ENCODE data around the gene ATXN1.

The ATXN1 gene

GRCh38 chr6:16324184-16324583 is 437.1 kb downstream of the ATXN1 start:
- DNase-seq: no peak
- no peak overlapping the region for H3K27ac ChIP-seq
- peaks cover 0 to 47% (median 33%) of the 10 kb centered on the region in 4 donors for H3K4me1 ChIP-seq
- H3K36me3 ChIP-seq: peaks cover 20 to 29% (median 20%) of the 10 kb centered on the region in 3 donors
- H3K9me3 ChIP-seq: no peaks in the 10 kb centered on the region
- H3K27me3 ChIP-seq: no peaks in the 10 kb centered on the region
- H3K4me3 ChIP-seq: no peak overlapping the region
- TF ChIP-seq CTCF (IDR thresholded peaks at IDR 0.05): no peak
- intact Hi-C loops (cut with DNase I; ENCODE audit: low total_unique reads): loop anchor here (5.0 to 10.0 kb wide), 2 partner anchors 87 to 771 kb away; partner anchors contain the start of gene GMPR

GRCh38 chr6:16322666-16323312 is 438.5 kb downstream of the ATXN1 start:
- peaks cover 0 to 61% (median 44%) of the 10 kb centered on the region in 4 donors for H3K4me1 ChIP-seq
- peaks cover 19 to 24% (median 20%) of the 10 kb centered on the region in 3 donors for H3K36me3 ChIP-seq
- H3K4me3 ChIP-seq: no peak overlapping the region
- TF ChIP-seq CTCF (IDR thresholded peaks at IDR 0.05): no peak
- H3K27ac ChIP-seq: peak overlapping the region; percentile 92 to 96
- DNase-seq: peak; percentile 58 to 85
- intact Hi-C loops (cut with DNase I; ENCODE audit: low total_unique reads): loop anchor here (5.0 to 10.0 kb wide), 2 partner anchors 85 to 772 kb away; partner anchors contain the start of gene GMPR
- no peaks in the 10 kb centered on the region for H3K9me3 ChIP-seq
- no peaks in the 10 kb centered on the region for H3K27me3 ChIP-seq

GRCh38 chr6:16321826-16322225 is 439.4 kb downstream of the ATXN1 start:
- no peak overlapping the region for H3K4me3 ChIP-seq
- peak overlapping the region; percentile 92 to 96 for H3K27ac ChIP-seq
- intact Hi-C loops (cut with DNase I; ENCODE audit: low total_unique reads): loop anchor here (5.0 to 10.0 kb wide), 2 partner anchors 85 to 773 kb away; partner anchors contain the start of gene GMPR
- H3K9me3 ChIP-seq: no peaks in the 10 kb centered on the region
- no peak for TF ChIP-seq CTCF (IDR thresholded peaks at IDR 0.05)
- no peaks in the 10 kb centered on the region for H3K27me3 ChIP-seq
- peaks cover 9 to 14% (median 11%) of the 10 kb centered on the region in 3 donors for H3K36me3 ChIP-seq
- DNase-seq: no peak
- peaks cover 0 to 71% (median 48%) of the 10 kb centered on the region in 4 donors for H3K4me1 ChIP-seq

GRCh38 chr6:16321341-16321710 is 439.9 kb downstream of the ATXN1 start:
- H3K9me3 ChIP-seq: no peaks in the 10 kb centered on the region
- DNase-seq: no peak
- peaks cover 4 to 9% (median 6%) of the 10 kb centered on the region in 3 donors for H3K36me3 ChIP-seq
- H3K27me3 ChIP-seq: no peaks in the 10 kb centered on the region
- H3K4me1 ChIP-seq: peaks cover 0 to 76% (median 48%) of the 10 kb centered on the region in 4 donors
- intact Hi-C loops (cut with DNase I; ENCODE audit: low total_unique reads): loop anchor here (5.0 to 10.0 kb wide), 2 partner anchors 84 to 773 kb away; partner anchors contain the start of gene GMPR
- H3K4me3 ChIP-seq: no peak overlapping the region
- TF ChIP-seq CTCF (IDR thresholded peaks at IDR 0.05): no peak
- H3K27ac ChIP-seq: peak overlapping the region; percentile 92 to 96

DNA sequence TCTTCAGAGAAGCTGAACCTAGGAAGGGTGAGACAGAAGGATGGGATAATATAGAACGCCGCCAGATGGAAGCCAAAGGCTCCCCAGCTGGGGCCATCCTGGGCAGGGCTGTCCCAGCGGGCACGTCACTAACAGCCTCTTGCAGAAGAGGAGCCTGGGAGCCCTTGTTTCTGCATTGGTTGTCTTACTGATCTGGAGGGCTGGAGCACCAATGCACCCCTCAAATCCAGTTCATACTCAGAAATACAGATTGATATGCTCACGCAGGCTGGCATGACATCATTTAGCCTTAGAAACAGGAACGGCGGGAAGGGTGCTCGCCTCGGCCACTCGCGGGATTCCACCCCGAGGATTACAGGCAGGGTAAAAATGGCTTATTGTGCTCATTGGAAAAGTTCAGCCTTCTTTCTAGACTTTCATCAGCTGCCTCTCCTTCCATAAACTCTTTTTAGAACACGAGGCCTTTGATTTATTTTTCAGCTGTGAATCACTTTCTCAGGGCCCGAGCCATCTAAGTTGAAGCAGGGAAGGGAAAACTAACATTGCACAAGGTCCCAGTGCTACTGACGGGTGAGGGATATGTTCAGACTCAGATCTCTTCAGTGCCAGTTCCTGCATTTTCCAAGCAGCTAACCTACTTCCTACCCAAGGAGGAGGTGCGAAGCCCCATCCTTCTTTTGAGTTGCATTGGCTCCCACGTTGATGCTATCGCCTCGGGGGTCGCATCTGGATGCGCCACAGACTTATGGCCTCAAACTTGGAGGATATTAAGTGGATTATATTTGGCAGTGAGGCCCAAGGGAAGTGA is 440.5 kb downstream of the ATXN1 start:
- intact Hi-C loops (cut with DNase I; ENCODE audit: low total_unique reads): loop anchor here (5.0 to 10.0 kb wide), 2 partner anchors 83 to 774 kb away; partner anchors contain the start of gene GMPR
- peak; percentile 64 to 82 for DNase-seq
- H3K4me3 ChIP-seq: peak overlapping the region; percentile 32 to 39

More for the DNA sequence above, 440.5 kb downstream of the ATXN1 start:
- TF ChIP-seq CTCF (IDR thresholded peaks at IDR 0.05): peak in 1 of 2 experiments; percentile 17
- Histone ChIP-seq H3K27ac (peak overlapping the region; percentile 92 to 96), H3K9me3 (no peaks in the 10 kb centered on the region), H3K27me3 (no peaks in the 10 kb centered on the region), H3K36me3 (peaks cover 0 to 4% (median under 1%) of the 10 kb centered on the region in 3 donors), H3K4me1 (peaks cover 0 to 79% (median 48%) of the 10 kb centered on the region in 4 donors)

Measured in tibial artery (tissue), 4 donors.